PC-9 (cell line): Measurements from ENCODE around the gene ELMO2. TPM values are rescaled to one million over a fixed set of nuclear protein-coding genes. Genes with fewer than 3 reads are reported as not detected.

Experiments used
- BruUV-seq: library from RNA; stranded (reverse); fragments of 400-500 nt; replicated peaks from 2 replicates; lab custom pipeline; 2021; lab: Mats Ljungman, UMichigan
- CTCF ChIA-PET: fragments of 300-600 bp; sonication (Branson Sonifier 250); formaldehyde crosslinking; loops from one replicate; lab custom pipeline; 2022; ENCODE audit warnings: antibody characterized with exemption; lab: Charles Lee
- POLR2A ChIA-PET: fragments of 300-600 bp; sonication (Branson Sonifier 250); formaldehyde crosslinking; loops from one replicate; lab custom pipeline; 2022; ENCODE audit warnings: antibody characterized with exemption; ENCODE audit not compliant: unreplicated experiment; lab: Charles Lee
- DNase-seq, 2 experiments: peaks; one replicate each; pipeline versions ENCODE4 v3.0.0 to v3.0.0-alpha.2; 2015 to 2022; ENCODE audit warnings: mixed read lengths in 1 of 2
- H2AFZ ChIP-seq: fragments of 200-600 bp; sonication (generic); 2 replicates; pipeline ENCODE4 v1.8.1; 2017; ENCODE audit warnings: antibody characterized with exemption
- H3F3A ChIP-seq: fragments of 200-600 bp; sonication (generic); 2 replicates; pipeline ENCODE4 v1.8.1; 2017; ENCODE audit warnings: antibody characterized with exemption, mild to moderate bottlenecking, low read depth; ENCODE audit not compliant: insufficient read depth
- H3K27ac ChIP-seq: fragments of 200-600 bp; sonication (generic); 2 replicates; pipeline ENCODE4 v1.6.1; 2016; ENCODE audit warnings: mixed run types
- H3K27me3 ChIP-seq: fragments of 200-600 bp; sonication (generic); 2 replicates; pipeline ENCODE4 v1.6.1; 2016; ENCODE audit warnings: low read depth, mixed run types; ENCODE audit not compliant: insufficient read depth
- H3K36me3 ChIP-seq: fragments of 200-600 bp; sonication (generic); 2 replicates; pipeline ENCODE4 v1.6.1; 2016; ENCODE audit warnings: low read depth, mixed run types
- H3K4me1 ChIP-seq: fragments of 200-600 bp; sonication (generic); replicated peaks from 2 replicates; pipeline ENCODE4 v1.6.1; 2016; ENCODE audit warnings: mixed run types; ENCODE audit not compliant: insufficient read depth
- H3K4me2 ChIP-seq: fragments of 200-600 bp; sonication (generic); 2 replicates; pipeline ENCODE4 v1.6.1; 2017; ENCODE audit warnings: mixed run types
- H3K4me3 ChIP-seq: fragments of 200-600 bp; sonication (generic); 2 replicates; pipeline ENCODE4 v1.6.1; 2016; ENCODE audit warnings: mixed run types
- H3K79me2 ChIP-seq: fragments of 200-600 bp; sonication (generic); 2 replicates; pipeline ENCODE4 v1.6.1; 2017; ENCODE audit warnings: low read depth, mixed run types
- H3K9me2 ChIP-seq: fragments of 200-600 bp; sonication (generic); 2 replicates; pipeline ENCODE4 v1.8.1; 2017; ENCODE audit warnings: mild to moderate bottlenecking; ENCODE audit not compliant: insufficient read depth
- H3K9me3 ChIP-seq: fragments of 200-600 bp; sonication (generic); 2 replicates; pipeline ENCODE4 v1.8.1; 2016; ENCODE audit warnings: low read depth; ENCODE audit not compliant: insufficient read depth
- H4K20me1 ChIP-seq: fragments of 200-600 bp; sonication (generic); 2 replicates; pipeline ENCODE4 v1.8.1; 2017; ENCODE audit not compliant: insufficient read depth
- CTCF ChIP-seq: fragments of 200-600 bp; sonication (generic); conservative IDR thresholded peaks from 2 replicates; pipeline ENCODE4 v1.6.1; 2017; ENCODE audit warnings: mixed run types, antibody characterized with exemption, mild to moderate bottlenecking, moderate library complexity
- EZH2 ChIP-seq: fragments of 200-600 bp; sonication (generic); IDR thresholded peaks from 2 replicates; pipeline ENCODE4 v1.8.0; 2017; ENCODE audit warnings: antibody characterized with exemption, low read depth
- intact Hi-C: fragments of 100-400 bp; cut with micrococcal nuclease; formaldehyde crosslinking; loops from one replicate; pipeline ENCODE4 v1.10.0; 2022; ENCODE audit not compliant: unreplicated experiment
- total RNA-seq: library from RNA; stranded (reverse); gene quantifications from 2 replicates; pipeline ENCODE4 v1.2.3, GENCODE V29; 2021

ELMO2 gene
- total RNA-seq, 1 experiment from 2014 or later, result 29.4 TPM

GRCh38 chr20:46398963-46399362, 7.5 kb downstream of the ELMO2 start:
- CTCF ChIA-PET, result no interaction called here
- Histone ChIP-seq H3K9me3 (no peaks in the 10 kb centered on the region), H4K20me1 (no peaks in the 10 kb centered on the region), H3K27ac (no peak overlapping the region), H2AFZ (no peak overlapping the region), H3F3A (no peaks in the 10 kb centered on the region), H3K79me2 (0 out of 2 replicates have a peak, but pooled peaks cover 6% of the 10 kb centered on the region), H3K4me1 (peaks cover 10% of the 10 kb centered on the region; the same call in 1 of the 2 replicates), H3K9me2 (no peaks in the 10 kb centered on the region), H3K4me2 (no peak overlapping the region), H3K27me3 (no peaks in the 10 kb centered on the region), H3K4me3 (no peak overlapping the region), H3K36me3 (no peaks in the 10 kb centered on the region)
- POLR2A ChIA-PET, result no interaction called here
- TF ChIP-seq CTCF (no peak), EZH2 (no peak)
- intact Hi-C loops, result no loop called here
- no peak for DNase-seq
- BruUV-seq, result no TSS peak

- DNase-seq, result no peak
- no peak for TF ChIP-seq EZH2
- TF ChIP-seq CTCF, result no peak
- Histone ChIP-seq H3K36me3 (no peaks in the 10 kb centered on the region; the same call in 1 of the 2 replicates), H3K9me3 (no peaks in the 10 kb centered on the region), H3K27ac (no peak overlapping the region), H3K4me1 (peaks cover 10% of the 10 kb centered on the region; the same call in 1 of the 2 replicates), H3K4me2 (no peak overlapping the region), H3F3A (no peaks in the 10 kb centered on the region), H2AFZ (no peak overlapping the region), H4K20me1 (no peaks in the 10 kb centered on the region), H3K9me2 (no peaks in the 10 kb centered on the region), H3K4me3 (no peak overlapping the region), H3K79me2 (no peaks in the 10 kb centered on the region), H3K27me3 (no peaks in the 10 kb centered on the region)
- intact Hi-C loops, result no loop called here
- CTCF ChIA-PET, result no interaction called here
- POLR2A ChIA-PET, result no interaction called here
- BruUV-seq, result no TSS peak
These were observed 10.2 kb downstream of the ELMO2 start for GRCh38 chr20:46396052-46396740.

GRCh38 chr20:46394872-46395760, 11.3 kb downstream of the ELMO2 start:
- Histone ChIP-seq H2AFZ (no peak overlapping the region), H3F3A (no peaks in the 10 kb centered on the region), H3K4me3 (no peak overlapping the region), H3K27me3 (no peaks in the 10 kb centered on the region), H3K79me2 (no peaks in the 10 kb centered on the region), H3K9me2 (no peaks in the 10 kb centered on the region), H3K4me1 (peaks cover 4% of the 10 kb centered on the region; the same call in 1 of the 2 replicates), H3K4me2 (no peak overlapping the region), H3K36me3 (no peaks in the 10 kb centered on the region; the same call in 1 of the 2 replicates), H4K20me1 (no peaks in the 10 kb centered on the region), H3K27ac (no peak overlapping the region), H3K9me3 (no peaks in the 10 kb centered on the region)
- BruUV-seq, result no TSS peak
- TF ChIP-seq EZH2, result no peak
- TF ChIP-seq CTCF, result no peak
- ChIA-PET CTCF (no interaction called here), POLR2A (no interaction called here)
- intact Hi-C loops, result no loop called here
- no peak for DNase-seq
